Measurements from ENCODE around the gene VGLL4.
A peak's percentile ranks its signal among the peaks of the same experiment; 100 is the strongest.

Gene VGLL4

GRCh38 chr3:11653298-11654055 lies 9.8 kb upstream of the VGLL4 start:
- DNase-seq (ENCODE audit: low read depth): peak; percentile 14

- DNase-seq (ENCODE audit: low read depth): peak; percentile 37
Observed at GRCh38 chr3:11651900-11652299, 8.2 kb upstream of the VGLL4 start.

DNA sequence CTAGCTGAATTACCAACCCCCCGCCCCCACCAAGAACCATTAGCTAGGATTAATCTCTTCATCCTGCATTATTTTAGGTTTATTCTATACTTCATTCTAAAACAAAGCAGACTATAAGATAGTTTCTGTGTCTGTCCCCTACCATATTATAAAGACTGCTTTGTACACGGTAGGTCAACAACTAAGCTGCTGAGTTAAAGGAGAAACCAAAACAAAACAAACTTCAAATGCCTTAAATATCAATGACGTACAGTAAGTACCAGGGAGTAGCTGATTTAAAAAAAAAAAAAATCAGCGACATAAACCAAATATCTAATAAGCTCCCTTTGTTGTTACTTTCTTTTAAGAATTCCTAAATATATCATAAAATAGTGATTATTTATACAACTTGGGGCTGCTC lies 7.8 kb upstream of the VGLL4 start:
- DNase-seq (ENCODE audit: low read depth): no peak

- DNase-seq (ENCODE audit: low read depth): no peak
Observed at GRCh38 chr3:11650391-11650790, 6.7 kb upstream of the VGLL4 start.

DNA sequence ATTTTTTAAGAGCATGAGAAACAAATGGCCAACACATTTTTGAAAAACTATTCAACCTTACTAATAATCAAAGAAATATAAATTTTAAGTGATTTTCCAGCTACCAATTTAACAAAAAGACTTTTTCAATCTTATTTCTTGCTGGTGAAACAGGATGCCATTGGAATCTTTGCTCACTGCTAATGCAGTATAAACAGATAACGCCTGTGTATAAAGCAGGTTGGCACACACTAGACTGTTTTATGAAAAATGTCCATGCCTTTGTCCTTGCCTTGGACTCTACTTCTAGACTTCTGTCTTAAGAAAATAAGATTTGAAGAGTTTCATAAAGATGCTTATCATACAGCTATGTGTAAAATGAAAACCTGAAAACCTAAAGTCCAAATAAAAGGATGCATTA lies 5.0 kb upstream of the VGLL4 start:
- DNase-seq (ENCODE audit: low read depth): no peak

- DNase-seq (ENCODE audit: low read depth): peak; percentile 38
Observed at GRCh38 chr3:11643201-11643603, 513 bp downstream of the VGLL4 start.

- DNase-seq (ENCODE audit: low read depth): peak; percentile 84
Observed at GRCh38 chr3:11642431-11643191, 1.1 kb downstream of the VGLL4 start.

GRCh38 chr3:11641683-11642430 lies 1.9 kb downstream of the VGLL4 start:
- peak; percentile 94 for DNase-seq (ENCODE audit: low read depth)

DNA sequence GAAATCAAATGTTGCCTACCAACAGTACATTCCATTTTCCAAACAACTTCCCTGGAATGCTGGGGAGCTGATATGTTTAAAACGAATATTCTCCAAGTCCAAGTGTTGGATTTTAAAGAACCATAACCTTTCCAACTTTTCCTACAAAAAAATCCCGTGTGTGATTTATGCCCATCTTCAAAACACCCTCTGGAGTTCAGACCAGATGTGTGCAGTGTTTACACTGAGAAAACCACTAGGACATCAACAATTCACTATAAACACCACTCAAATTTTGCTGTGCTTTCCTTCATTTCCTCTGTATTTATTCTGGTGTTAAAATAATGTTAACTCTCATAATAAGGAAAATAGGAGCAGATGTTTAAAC lies 2.4 kb downstream of the VGLL4 start:
- peak; percentile 63 for DNase-seq (ENCODE audit: low read depth)

DNA sequence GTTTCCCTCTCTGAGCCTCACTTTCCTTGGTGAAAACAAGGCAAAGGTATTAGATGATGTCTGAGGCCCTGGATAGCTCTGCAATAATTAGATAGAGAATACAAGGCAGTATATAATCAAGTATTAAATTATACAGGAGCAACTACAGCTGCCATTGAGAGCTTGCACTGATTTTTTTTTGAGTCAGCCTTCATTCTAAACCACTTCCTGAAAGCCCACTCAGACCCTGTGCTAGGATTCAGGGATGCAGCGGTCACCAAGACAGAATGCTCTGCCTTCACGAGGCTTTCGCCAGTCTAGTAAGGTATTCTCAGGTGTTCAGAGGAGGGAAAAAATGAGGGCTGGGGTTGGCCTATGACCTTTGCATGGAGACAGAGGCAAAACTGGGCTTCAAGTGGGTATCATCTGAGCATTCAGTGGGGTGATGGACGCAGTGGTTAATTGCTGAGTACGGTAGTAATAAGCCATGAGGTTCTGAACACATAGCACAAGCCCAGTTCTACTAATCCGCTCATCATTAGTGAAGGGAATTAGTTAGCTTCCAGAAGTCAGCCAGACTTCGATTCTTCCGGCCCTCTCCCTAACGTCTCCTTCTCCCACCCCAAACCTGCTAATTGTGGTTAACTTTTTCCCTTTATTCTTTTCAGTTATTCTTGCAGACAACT lies 3.6 kb downstream of the VGLL4 start:
- no peak for DNase-seq (ENCODE audit: low read depth)

- peak; percentile 45 for DNase-seq (ENCODE audit: low read depth)
Observed at GRCh38 chr3:11638495-11639358, 5.0 kb downstream of the VGLL4 start.

DNA sequence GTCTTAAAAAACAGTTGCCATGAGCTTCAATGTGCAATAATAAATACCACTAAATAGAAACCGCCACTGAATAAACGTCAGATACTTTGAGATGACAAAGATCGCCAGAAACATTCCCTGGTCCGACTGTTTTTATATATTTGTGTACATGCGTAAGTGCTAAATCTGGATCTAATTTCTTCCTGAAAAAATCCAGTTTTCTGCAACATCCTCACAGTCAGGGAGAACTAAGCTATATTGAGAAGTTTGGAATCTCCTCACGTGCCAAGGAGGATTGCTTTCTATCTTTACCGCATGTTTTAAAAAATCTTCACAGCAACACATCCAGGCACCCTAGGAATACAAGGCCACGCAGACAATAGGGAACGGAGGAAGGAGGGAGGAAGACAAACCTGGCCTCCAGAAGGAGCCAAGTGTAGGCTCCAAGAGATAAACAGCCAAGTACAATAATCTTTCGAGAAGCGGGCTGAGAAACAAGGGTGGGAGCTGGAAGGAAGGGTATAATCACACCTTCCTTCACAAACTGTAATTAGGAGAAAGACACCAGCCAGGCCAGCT lies 5.7 kb downstream of the VGLL4 start:
- DNase-seq (ENCODE audit: low read depth): peak; percentile 95

DNA sequence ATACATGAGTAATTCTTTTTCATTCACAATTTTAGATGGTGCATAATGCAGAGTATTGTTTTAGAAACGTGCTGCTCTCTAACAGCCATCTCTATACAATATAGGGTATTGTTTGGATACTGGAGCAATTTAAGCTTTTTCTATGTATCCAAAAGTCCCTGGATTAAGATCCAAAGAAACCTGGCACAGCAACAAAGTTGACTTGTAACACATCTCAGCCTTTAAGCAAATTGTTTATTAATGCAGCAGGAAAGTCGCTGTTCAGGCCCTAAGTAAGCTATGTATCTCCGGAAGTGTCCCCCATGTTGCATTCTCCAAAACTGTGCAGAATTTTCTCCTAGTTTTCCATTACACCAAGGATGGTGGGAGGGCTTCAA lies 7.3 kb downstream of the VGLL4 start:
- DNase-seq (ENCODE audit: low read depth): no peak

GRCh38 chr3:11635680-11636393 lies 7.9 kb downstream of the VGLL4 start:
- no peak for DNase-seq (ENCODE audit: low read depth)

DNA sequence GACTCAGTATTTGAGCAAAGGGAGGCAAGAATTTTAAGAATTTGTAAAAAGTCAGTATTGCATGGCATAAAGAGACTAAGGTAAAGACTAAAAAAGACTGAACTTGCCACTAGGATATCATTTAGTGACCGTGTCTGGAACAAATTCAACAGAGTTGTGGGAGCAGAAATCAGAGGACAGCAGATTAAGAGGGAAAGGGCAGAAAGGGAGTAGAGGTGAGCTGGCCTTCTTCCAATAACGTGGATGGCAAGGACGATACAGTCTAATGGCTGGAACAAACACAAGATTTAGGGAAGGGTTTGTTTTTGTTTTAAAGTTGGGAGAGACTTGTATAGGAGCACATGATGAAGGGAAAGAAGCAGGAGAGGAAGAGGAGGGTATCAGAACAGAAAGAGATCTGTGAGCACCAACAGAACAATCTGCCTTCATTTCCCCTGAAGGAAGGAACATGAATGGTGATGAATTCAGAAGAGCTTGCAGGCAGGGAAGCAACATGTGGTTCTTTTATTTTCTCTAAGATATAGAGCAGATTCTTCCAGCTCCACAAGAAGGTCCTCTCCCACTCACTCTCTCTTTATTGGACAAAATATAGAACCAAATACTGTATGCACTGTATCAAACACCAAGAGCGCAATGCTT lies 8.6 kb downstream of the VGLL4 start:
- DNase-seq (ENCODE audit: low read depth): no peak

- no peak for DNase-seq (ENCODE audit: low read depth)
Observed at GRCh38 chr3:11634081-11634635, 9.6 kb downstream of the VGLL4 start.

GRCh38 chr3:11632966-11633365 lies 10.7 kb downstream of the VGLL4 start:
- no peak for DNase-seq (ENCODE audit: low read depth)

DNA sequence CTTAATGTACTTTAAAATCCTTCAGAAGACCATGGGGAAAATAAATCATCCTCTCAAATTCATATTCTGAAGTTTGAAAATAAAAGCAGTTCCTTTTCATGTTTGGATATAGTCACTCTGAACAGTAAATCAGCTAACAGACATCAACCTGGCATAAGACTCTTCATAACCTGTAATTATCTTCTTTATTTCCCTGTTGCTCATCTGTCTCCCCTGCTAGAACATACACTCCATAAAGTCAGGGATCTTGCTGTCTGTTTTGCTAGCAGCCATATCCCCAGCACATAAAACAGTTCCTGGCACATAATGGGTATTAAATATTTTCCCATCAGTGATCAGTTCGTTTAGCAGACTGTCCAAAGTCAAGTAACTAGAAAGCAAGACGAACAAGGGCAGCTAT lies 11.2 kb downstream of the VGLL4 start:
- DNase-seq (ENCODE audit: low read depth): no peak

DNA sequence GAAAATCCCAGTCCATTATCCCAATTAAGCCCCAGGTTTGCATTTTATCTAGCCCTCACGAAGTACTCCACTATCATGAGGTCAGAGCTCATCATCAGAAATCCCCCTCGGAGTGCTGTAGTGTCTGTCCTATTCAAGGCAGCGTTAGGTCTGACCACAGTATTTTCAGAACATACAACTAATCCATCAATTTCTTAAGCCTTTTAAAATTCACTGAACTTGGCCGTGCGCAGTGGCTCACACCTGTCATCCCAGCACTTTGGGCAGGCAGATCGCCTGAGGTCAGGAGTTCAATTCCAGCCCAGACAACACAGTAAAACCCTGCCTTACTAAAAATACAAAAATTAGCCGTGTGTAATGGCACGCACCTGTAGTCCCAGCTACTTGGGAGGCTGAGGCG lies 11.9 kb downstream of the VGLL4 start:
- no peak for DNase-seq (ENCODE audit: low read depth)

- DNase-seq (ENCODE audit: low read depth): no peak
Observed at GRCh38 chr3:11629716-11630115, 14.0 kb downstream of the VGLL4 start.

All from fibroblast of gingiva (primary cell).